GM23248 (cell line): ENCODE data around the gene E2F3. TPM values are rescaled to one million over a fixed set of nuclear protein-coding genes. Genes with fewer than 3 reads are reported as not detected.

Experiments used
- DNase-seq: peaks from one replicate; pipeline ENCODE4 v3.0.0-alpha.2; 2015
- H2AFZ ChIP-seq: fragments of 200-600 bp; sonication (generic); 2 replicates; pipeline ENCODE4 v1.6.1; 2016; ENCODE audit warnings: antibody characterized with exemption
- H3F3A ChIP-seq: fragments of 200-600 bp; sonication (generic); 2 replicates; pipeline ENCODE4 v1.6.1; 2016; ENCODE audit warnings: mild to moderate bottlenecking, antibody characterized with exemption, mixed run types; ENCODE audit not compliant: insufficient read depth
- H3K27ac ChIP-seq: fragments of 200-600 bp; sonication (generic); 2 replicates; pipeline ENCODE4 v1.5.1; 2016; ENCODE audit warnings: mild to moderate bottlenecking
- H3K27me3 ChIP-seq: fragments of 200-600 bp; sonication (generic); replicated peaks from 2 replicates; pipeline ENCODE4 v1.6.1; 2016; ENCODE audit warnings: mild to moderate bottlenecking; ENCODE audit not compliant: insufficient read depth
- H3K36me3 ChIP-seq: fragments of 200-600 bp; sonication (generic); 2 replicates; pipeline ENCODE4 v1.6.1; 2016; ENCODE audit warnings: low read depth, mild to moderate bottlenecking
- H3K4me1 ChIP-seq: fragments of 200-600 bp; sonication (generic); 2 replicates; pipeline ENCODE4 v1.6.1; 2016; ENCODE audit warnings: mild to moderate bottlenecking; ENCODE audit not compliant: insufficient read depth
- H3K4me2 ChIP-seq: fragments of 200-600 bp; sonication (generic); one replicate; pipeline ENCODE4 v1.6.1; 2016; ENCODE audit warnings: mild to moderate bottlenecking; ENCODE audit not compliant: unreplicated experiment
- H3K4me3 ChIP-seq: fragments of 200-600 bp; sonication (generic); 2 replicates; pipeline ENCODE4 v1.5.1; 2016; ENCODE audit warnings: mild to moderate bottlenecking
- H3K79me2 ChIP-seq: fragments of 200-600 bp; sonication (generic); 2 replicates; pipeline ENCODE4 v1.6.1; 2016; ENCODE audit warnings: mild to moderate bottlenecking; ENCODE audit not compliant: insufficient read depth
- H3K9ac ChIP-seq: fragments of 200-600 bp; sonication (generic); 2 replicates; pipeline ENCODE4 v1.6.1; 2016; ENCODE audit warnings: mild to moderate bottlenecking
- H3K9me2 ChIP-seq: fragments of 200-600 bp; sonication (generic); 2 replicates; pipeline ENCODE4 v1.6.1; 2016; ENCODE audit warnings: mixed run types, mild to moderate bottlenecking, moderate library complexity; ENCODE audit not compliant: insufficient read depth
- H3K9me3 ChIP-seq: fragments of 200-600 bp; sonication (generic); one replicate; pipeline ENCODE4 v1.6.1; 2017; ENCODE audit warnings: low read depth
- H4K20me1 ChIP-seq: fragments of 200-600 bp; sonication (generic); 2 replicates; pipeline ENCODE4 v1.6.0; 2016; ENCODE audit not compliant: insufficient read depth
- EZH2 ChIP-seq: fragments of 200-600 bp; sonication (generic); IDR thresholded peaks from 2 replicates; pipeline ENCODE4 v1.6.1; 2018; ENCODE audit warnings: antibody characterized with exemption, mild to moderate bottlenecking; ENCODE audit not compliant: insufficient read depth, poor library complexity, severe bottlenecking
- EZH2phosphoT487 ChIP-seq: fragments of 200-600 bp; sonication (generic); IDR thresholded peaks from 2 replicates; pipeline ENCODE4 v1.6.1; 2018; ENCODE audit warnings: antibody characterized with exemption, moderate library complexity, mild to moderate bottlenecking, low read depth; ENCODE audit not compliant: insufficient read depth
- WGBS, 2 experiments: methylation state at CpG; one replicate each; pipeline ENCODE4 v1.1.6; 2015 to 2017; ENCODE audit warnings: low lambda C conversion rate in 2 of 2, low coverage in 1 of 2; ENCODE audit errors: missing lambda C conversion rate in 2 of 2; 5-methylcytosine and 5-hydroxymethylcytosine counted together
- in situ Hi-C: fragments of 300-500 bp; cut with MboI; formaldehyde crosslinking; loops from 2 replicates; pipeline ENCODE4 v1.15.0; 2020
- polyA plus RNA-seq: library from polyadenylated mRNA; unstranded; fragments of >200 nt; fragmentation: Nextera tagmentation; extraction: Ambion mirVana; gene quantifications from 2 replicates; pipeline ENCODE4 v1.2.1, GENCODE V29; 2016
- total RNA-seq: library from RNA; depleted of rRNA; stranded (reverse); fragments of >200 nt; shearing (Covaris generic); gene quantifications from 2 replicates; pipeline ENCODE4 v1.2.3, GENCODE V29; 2014

The E2F3 gene
- total and polyA plus RNA-seq, 2 experiments from 2014 or later = 4.1 to 7.0 TPM

GRCh38 chr6:20474874-20475542 lies 73.3 kb downstream of the E2F3 start:
- H3F3A ChIP-seq = no peaks in the 10 kb centered on the region
- in situ Hi-C loops = no loop called here
- H3K4me1 ChIP-seq = no peaks in the 10 kb centered on the region
- no peak overlapping the region for H3K9ac ChIP-seq
- H3K27me3 ChIP-seq = no peaks in the 10 kb centered on the region
- no peak overlapping the region for H3K27ac ChIP-seq
- 96 to 98% methylated on average over 7 of the region's 7 CpGs for WGBS, 2 experiments
- no peak for DNase-seq
- no peak overlapping the region for H3K4me3 ChIP-seq
- H3K9me2 ChIP-seq = no peaks in the 10 kb centered on the region
- peaks cover 96% of the 10 kb centered on the region for H3K79me2 ChIP-seq
- H3K36me3 ChIP-seq = no peaks in the 10 kb centered on the region
- TF ChIP-seq EZH2 (no peak), EZH2phosphoT487 (no peak)
- no peak overlapping the region for H2AFZ ChIP-seq
- H3K9me3 ChIP-seq = no peaks in the 10 kb centered on the region
- H3K4me2 ChIP-seq = no peak overlapping the region
- H4K20me1 ChIP-seq = no peaks in the 10 kb centered on the region

- 95 to 99% methylated on average over 6 of the region's 6 CpGs for WGBS, 2 experiments
- peaks cover 89% of the 10 kb centered on the region for H3K79me2 ChIP-seq
Observed at GRCh38 chr6:20476501-20477043, 74.9 kb downstream of the E2F3 start.

GRCh38 chr6:20477485-20477884 lies 75.8 kb downstream of the E2F3 start:
- DNase-seq = no peak
- no peak for TF ChIP-seq EZH2phosphoT487
- no peak for TF ChIP-seq EZH2
- H3K27me3 ChIP-seq = no peaks in the 10 kb centered on the region
- no peak overlapping the region for H3K4me2 ChIP-seq
- no peaks in the 10 kb centered on the region for H3K9me2 ChIP-seq
- 94 to 100% methylated on average over 2 of the region's 2 CpGs for WGBS, 2 experiments
- no peaks in the 10 kb centered on the region for H4K20me1 ChIP-seq
- H2AFZ ChIP-seq = no peak overlapping the region
- H3K4me3 ChIP-seq = no peak overlapping the region
- H3K4me1 ChIP-seq = no peaks in the 10 kb centered on the region
- no peaks in the 10 kb centered on the region for H3F3A ChIP-seq
- H3K27ac ChIP-seq = no peak overlapping the region
- H3K79me2 ChIP-seq = peaks cover 87% of the 10 kb centered on the region
- in situ Hi-C loops = no loop called here
- no peaks in the 10 kb centered on the region for H3K9me3 ChIP-seq
- no peak overlapping the region for H3K9ac ChIP-seq
- H3K36me3 ChIP-seq = peaks cover 9% of the 10 kb centered on the region; the same call in 1 of the 2 replicates

More at GRCh38 chr6:20476501-20477043, 74.9 kb downstream of the E2F3 start:
- in situ Hi-C loops = no loop called here
- TF ChIP-seq EZH2 = no peak
- no peak for TF ChIP-seq EZH2phosphoT487
- H3K36me3 ChIP-seq = peaks cover 4% of the 10 kb centered on the region; the same call in 1 of the 2 replicates
- H4K20me1 ChIP-seq = no peaks in the 10 kb centered on the region
- no peak overlapping the region for H2AFZ ChIP-seq
- no peak overlapping the region for H3K27ac ChIP-seq
- no peaks in the 10 kb centered on the region for H3K9me3 ChIP-seq
- no peaks in the 10 kb centered on the region for H3K9me2 ChIP-seq
- H3K27me3 ChIP-seq = no peaks in the 10 kb centered on the region
- no peak overlapping the region for H3K4me3 ChIP-seq
- no peaks in the 10 kb centered on the region for H3F3A ChIP-seq
- no peaks in the 10 kb centered on the region for H3K4me1 ChIP-seq
- no peak overlapping the region for H3K9ac ChIP-seq
- no peak for DNase-seq
- no peak overlapping the region for H3K4me2 ChIP-seq

- no peak for DNase-seq
- H3K9me2 ChIP-seq = no peaks in the 10 kb centered on the region
- H2AFZ ChIP-seq = no peak overlapping the region
- 36 to 37% methylated on average over 5 of the region's 5 CpGs for WGBS, 2 experiments
- H3K9ac ChIP-seq = no peak overlapping the region
- no peaks in the 10 kb centered on the region for H3K27me3 ChIP-seq
- no peaks in the 10 kb centered on the region for H4K20me1 ChIP-seq
- no peak overlapping the region for H3K4me2 ChIP-seq
- H3K79me2 ChIP-seq = peaks cover 71% of the 10 kb centered on the region
- H3K4me3 ChIP-seq = no peak overlapping the region
- H3K36me3 ChIP-seq = peaks cover 23% of the 10 kb centered on the region
- no peaks in the 10 kb centered on the region; the same call in 1 of the 2 replicates for H3F3A ChIP-seq
- no peaks in the 10 kb centered on the region for H3K4me1 ChIP-seq
- H3K27ac ChIP-seq = no peak overlapping the region
- TF ChIP-seq EZH2phosphoT487 (no peak), EZH2 (no peak)
- in situ Hi-C loops = no loop called here
- no peaks in the 10 kb centered on the region for H3K9me3 ChIP-seq
Observed at GRCh38 chr6:20479060-20479459, 77.4 kb downstream of the E2F3 start.
